ENCODE results near the gene RANBP1. TPM values are rescaled to one million over a fixed set of nuclear protein-coding genes. Genes with fewer than 3 reads are reported as not detected.

RANBP1 gene
- total RNA-seq, 1 experiment from 2014 or later: 195 TPM

GRCh38 chr22:20107951-20108756 is 7.8 kb upstream of the RANBP1 start:
- Mint-ChIP-seq H3K4me1 (ENCODE audit: insufficient read depth, unreplicated experiment) (no peaks in the 10 kb centered on the region), H3K27me3 (ENCODE audit: insufficient read depth, unreplicated experiment) (no peaks in the 10 kb centered on the region), H3K4me3 (ENCODE audit: unreplicated experiment) (no peak overlapping the region), H3K9me3 (ENCODE audit: unreplicated experiment) (no peaks in the 10 kb centered on the region), H3K27ac (ENCODE audit: low read depth, unreplicated experiment) (no peak overlapping the region), H3K36me3 (ENCODE audit: insufficient read depth, unreplicated experiment) (peaks cover 80% of the 10 kb centered on the region)
- intact Hi-C loops (cut with micrococcal nuclease): no loop called here
- POLR2A ChIA-PET: interaction anchor here (0.5 to 1.4 kb wide), 2 partner anchors 9 to 12 kb away, joined by 3 to 5 read pairs; partner anchors contain the start of gene TRMT2A
- CTCF ChIA-PET: interaction anchor here (0.5 to 1.3 kb wide), 5 partner anchors 9 to 161 kb away, joined by 3 to 5 read pairs (median 4); partner anchors contain the start of gene TRMT2A
- TF ChIP-seq CTCF (IDR thresholded peaks at IDR 0.05; ENCODE audit: unreplicated experiment): no peak
- BruUV-seq (replicated peaks): no TSS peak
- no peak for DNase-seq (ENCODE audit: unreplicated experiment)

GRCh38 chr22:20108757-20109230 is 7.1 kb upstream of the RANBP1 start:
- peaks cover 75% of the 10 kb centered on the region for H3K36me3 Mint-ChIP-seq (ENCODE audit: insufficient read depth, unreplicated experiment)
- CTCF ChIA-PET: interaction anchor here (0.6 to 1.3 kb wide), 5 partner anchors 9 to 222 kb away, joined by 3 to 5 read pairs (median 3); partner anchors contain the start of gene TRMT2A

GRCh38 chr22:20109411-20110358 is 6.2 kb upstream of the RANBP1 start:
- H3K27ac Mint-ChIP-seq (ENCODE audit: low read depth, unreplicated experiment): no peak overlapping the region
- intact Hi-C loops (cut with micrococcal nuclease): loop anchor here (10.0 kb wide), 1 partner anchor 135 kb away; no protein-coding TSS in a partner anchor

More at GRCh38 chr22:20108757-20109230, 7.1 kb upstream of the RANBP1 start:
- TF ChIP-seq CTCF (IDR thresholded peaks at IDR 0.05; ENCODE audit: unreplicated experiment): no peak
- Mint-ChIP-seq H3K27me3 (ENCODE audit: insufficient read depth, unreplicated experiment) (no peaks in the 10 kb centered on the region), H3K4me3 (ENCODE audit: unreplicated experiment) (no peak overlapping the region), H3K4me1 (ENCODE audit: insufficient read depth, unreplicated experiment) (no peaks in the 10 kb centered on the region), H3K9me3 (ENCODE audit: unreplicated experiment) (no peaks in the 10 kb centered on the region), H3K27ac (ENCODE audit: low read depth, unreplicated experiment) (no peak overlapping the region)
- intact Hi-C loops (cut with micrococcal nuclease): no loop called here
- no peak for DNase-seq (ENCODE audit: unreplicated experiment)
- POLR2A ChIA-PET: interaction anchor here (0.5 to 1.4 kb wide), 2 partner anchors 8 to 12 kb away, joined by 3 to 5 read pairs; partner anchors contain the start of gene TRMT2A
- no TSS peak for BruUV-seq (replicated peaks)

More at GRCh38 chr22:20109411-20110358, 6.2 kb upstream of the RANBP1 start:
- H3K36me3 Mint-ChIP-seq (ENCODE audit: insufficient read depth, unreplicated experiment): peaks cover 77% of the 10 kb centered on the region
- H3K4me3 Mint-ChIP-seq (ENCODE audit: unreplicated experiment): no peak overlapping the region
- BruUV-seq (replicated peaks): no TSS peak
- H3K4me1 Mint-ChIP-seq (ENCODE audit: insufficient read depth, unreplicated experiment): no peaks in the 10 kb centered on the region
- TF ChIP-seq CTCF (IDR thresholded peaks at IDR 0.05; ENCODE audit: unreplicated experiment): no peak
- POLR2A ChIA-PET: interaction anchor here (1.4 kb wide), 1 partner anchor 13 kb away, joined by 5 read pairs; no protein-coding TSS in a partner anchor
- CTCF ChIA-PET: interaction anchor here (0.6 to 1.1 kb wide), 4 partner anchors 23 to 223 kb away, joined by 3 read pairs; no protein-coding TSS in a partner anchor
- no peak for DNase-seq (ENCODE audit: unreplicated experiment)
- H3K27me3 Mint-ChIP-seq (ENCODE audit: insufficient read depth, unreplicated experiment): no peaks in the 10 kb centered on the region
- no peaks in the 10 kb centered on the region for H3K9me3 Mint-ChIP-seq (ENCODE audit: unreplicated experiment)
